ENCODE measurements around the gene PACS1.

GRCh38 chr11:66037327-66037726, 32.7 kb upstream of the PACS1 start:
- no peak for TF ChIP-seq ELF4 (IDR thresholded peaks at IDR 0.05)
- TF ChIP-seq FOXA1 (IDR thresholded peaks at IDR 0.05) = no peak
- TF ChIP-seq TARDBP (IDR thresholded peaks at IDR 0.05) = no peak
- no peak for TF ChIP-seq HDGF (IDR thresholded peaks at IDR 0.05; ENCODE audit: borderline replicate concordance)
- TF ChIP-seq SP1 (IDR thresholded peaks at IDR 0.05) = no peak
- TF ChIP-seq BHLHE40 (IDR thresholded peaks at IDR 0.05; ENCODE audit: borderline replicate concordance) = no peak
- no peak for TF ChIP-seq NFRKB (IDR thresholded peaks at IDR 0.05)
- TF ChIP-seq FOXK2 (IDR thresholded peaks at IDR 0.05) = no peak

Data from HEK293T (cell line).